GM03348 (cell line): Measurements from ENCODE around the gene SSBP4.
"Not testable (repeated sequence)": the region's sequence is repeated elsewhere in the genome, so short reads cannot be mapped to it uniquely, and the experiment has no call there.

Experiments
- DNase-seq: peaks from one replicate; pipeline ENCODE4 v3.0.0; 2012; ENCODE audit warnings: low spot score

Gene SSBP4

GRCh38 chr19:18419195-18419698 is at the start of gene SSBP4:
TSS of gene SSBP4 (plus strand) at chr19:18419398. CDS start at chr19:18419649, 251 bp downstream.
- peak; percentile 98 for DNase-seq

GRCh38 chr19:18373407-18373891 is 45.7 kb upstream of the SSBP4 start:
- DNase-seq, result no peak

- peak; percentile 95 for DNase-seq
Observed at GRCh38 chr19:18373892-18374629, 45.1 kb upstream of the SSBP4 start.

- no peak for DNase-seq
Observed at GRCh38 chr19:18377026-18377425, 42.2 kb upstream of the SSBP4 start.

GRCh38 chr19:18379803-18380747 is 39.1 kb upstream of the SSBP4 start:
- peak; percentile 89 for DNase-seq

GRCh38 chr19:18380843-18381242 is 38.4 kb upstream of the SSBP4 start:
- no peak for DNase-seq

- not testable (repeated sequence) for DNase-seq
Observed at GRCh38 chr19:18383622-18384021, 35.6 kb upstream of the SSBP4 start.

GRCh38 chr19:18384775-18385174 is 34.4 kb upstream of the SSBP4 start:
- no peak for DNase-seq

GRCh38 chr19:18385359-18385674 is 33.9 kb upstream of the SSBP4 start:
- no peak for DNase-seq

- peak; percentile 92 for DNase-seq
Observed at GRCh38 chr19:18385675-18386542, 33.3 kb upstream of the SSBP4 start, which contains the start of gene GDF15. TSS of gene GDF15 (plus strand) at chr19:18386158. CDS start at chr19:18386190, 32 bp downstream.

GRCh38 chr19:18386543-18387271 is 32.5 kb upstream of the SSBP4 start:
- DNase-seq, result peak; percentile 79

GRCh38 chr19:18388100-18388959 is 30.9 kb upstream of the SSBP4 start:
- DNase-seq, result peak; percentile 91

- DNase-seq, result no peak
Observed at GRCh38 chr19:18388960-18389725, 30.1 kb upstream of the SSBP4 start.

GRCh38 chr19:18389726-18390064 is 29.5 kb upstream of the SSBP4 start:
- no peak for DNase-seq

GRCh38 chr19:18390065-18390907 is 28.9 kb upstream of the SSBP4 start:
- DNase-seq, result no peak

GRCh38 chr19:18391509-18392075 is 27.6 kb upstream of the SSBP4 start:
- no peak for DNase-seq

GRCh38 chr19:18392417-18392816 is 26.8 kb upstream of the SSBP4 start:
- no peak for DNase-seq

- DNase-seq, result no peak
Observed at GRCh38 chr19:18392926-18393325, 26.3 kb upstream of the SSBP4 start.
